ENCODE data around the gene KIAA1755. TPM values are rescaled to one million over a fixed set of nuclear protein-coding genes. Genes with fewer than 3 reads are reported as not detected.

KIAA1755 gene
- total and polyA plus RNA-seq, 10 donors: 0.51 to 7.3 (median 4.7) TPM

GRCh38 chr20:38200646-38201045 lies 59.9 kb downstream of the KIAA1755 start:
- DNase-seq: no peak
- TF ChIP-seq POLR2AphosphoS5 (IDR thresholded peaks at IDR 0.05): no peak
- no peak for TF ChIP-seq CTCF (IDR thresholded peaks at IDR 0.05 in 8 of 11, conservative IDR thresholded peaks at IDR 0.05 in 3 of 11)
- no peak for TF ChIP-seq POLR2A (IDR thresholded peaks at IDR 0.05)
- WGBS, 5 donors: 60 to 87% (median 79%) methylated on average over 1 to 3 of the region's 3 CpGs
- Histone ChIP-seq H3K27me3 (replicated peaks in 1 of 7) (peaks cover 0 to 3% (median 0%) of the 10 kb centered on the region in 7 donors), H3K36me3 (no peaks in the 10 kb centered on the region), H3K27ac (no peak overlapping the region), H3K4me3 (no peak overlapping the region), H3K4me1 (peaks cover 0 to 28% (median 15%) of the 10 kb centered on the region in 6 donors), H3K9me3 (no peaks in the 10 kb centered on the region)
- intact Hi-C loops (cut with DNase I; ENCODE audit: low total_unique reads): no loop called here

- peaks cover 0 to 3% (median 0%) of the 10 kb centered on the region in 7 donors for H3K27me3 ChIP-seq (replicated peaks in 1 of 7)
- intact Hi-C loops (cut with DNase I; ENCODE audit: low total_unique reads): no loop called here
- no peaks in the 10 kb centered on the region for H3K36me3 ChIP-seq
- H3K4me3 ChIP-seq: no peak overlapping the region
- H3K27ac ChIP-seq: no peak overlapping the region
- H3K9me3 ChIP-seq: no peaks in the 10 kb centered on the region
- DNase-seq: no peak
- TF ChIP-seq CTCF (IDR thresholded peaks at IDR 0.05 in 8 of 11, conservative IDR thresholded peaks at IDR 0.05 in 3 of 11) (no peak), POLR2AphosphoS5 (IDR thresholded peaks at IDR 0.05) (no peak), POLR2A (IDR thresholded peaks at IDR 0.05) (no peak)
- H3K4me1 ChIP-seq: peaks cover 0 to 33% (median 15%) of the 10 kb centered on the region in 6 donors
- WGBS, 5 donors: 83 to 94% (median 87%) methylated on average over 13 to 14 of the region's 14 CpGs
These were observed 60.8 kb downstream of the KIAA1755 start for GRCh38 chr20:38199501-38200390.

GRCh38 chr20:38198238-38198861 lies 62.2 kb downstream of the KIAA1755 start:
- Histone ChIP-seq H3K36me3 (no peaks in the 10 kb centered on the region), H3K27ac (no peak overlapping the region), H3K27me3 (replicated peaks in 1 of 7) (peaks cover 0 to 3% (median 0%) of the 10 kb centered on the region in 7 donors), H3K4me3 (no peak overlapping the region), H3K4me1 (peaks cover 0 to 33% (median 15%) of the 10 kb centered on the region in 6 donors), H3K9me3 (no peaks in the 10 kb centered on the region)
- 76 to 90% (median 85%) methylated on average over 8 of the region's 8 CpGs for WGBS, 5 donors
- intact Hi-C loops (cut with DNase I; ENCODE audit: low total_unique reads): no loop called here
- no peak for DNase-seq
- TF ChIP-seq CTCF (IDR thresholded peaks at IDR 0.05 in 8 of 11, conservative IDR thresholded peaks at IDR 0.05 in 3 of 11) (no peak), POLR2A (IDR thresholded peaks at IDR 0.05) (no peak), POLR2AphosphoS5 (IDR thresholded peaks at IDR 0.05) (no peak)

- Histone ChIP-seq H3K27me3 (replicated peaks in 1 of 7) (peaks cover 0 to 10% (median 0%) of the 10 kb centered on the region in 7 donors), H3K4me3 (no peak overlapping the region), H3K36me3 (no peaks in the 10 kb centered on the region), H3K4me1 (peaks cover 0 to 33% (median 15%) of the 10 kb centered on the region in 6 donors), H3K27ac (peak overlapping the region in 5 of 8 donors; percentile 69 to 81 (median 77)), H3K9me3 (no peaks in the 10 kb centered on the region)
- DNase-seq: no peak
- 53 to 88% (median 83%) methylated on average over 1 of the region's 1 CpG for WGBS, 5 donors
- TF ChIP-seq CTCF (IDR thresholded peaks at IDR 0.05 in 8 of 11, conservative IDR thresholded peaks at IDR 0.05 in 3 of 11) (no peak), POLR2AphosphoS5 (IDR thresholded peaks at IDR 0.05) (no peak), POLR2A (IDR thresholded peaks at IDR 0.05) (no peak)
- intact Hi-C loops (cut with DNase I; ENCODE audit: low total_unique reads): no loop called here
These were observed 62.9 kb downstream of the KIAA1755 start for GRCh38 chr20:38197619-38198018.

Data from spleen (tissue), 11 donors.